HG03097 (cell line): ENCODE results near the gene PSAP.
"Not testable (repeated sequence)": the region's sequence is repeated elsewhere in the genome, so short reads cannot be mapped to it uniquely, and the experiment has no call there.

Experiments used
- ATAC-seq: cut with Tn5 transposase; IDR thresholded peaks from one replicate; pipeline ENCODE4 v1.9.1; 2021; ENCODE audit not compliant: unreplicated experiment, low FRiP score

The PSAP gene

GRCh38 chr10:71850743-71851464 is at the start of gene PSAP:
Gene PSAP, minus strand, starts transcription at chr10:71851251. Its CDS starts 30 bp downstream, at chr10:71851221.
- ATAC-seq: peak; percentile 89

DNA sequence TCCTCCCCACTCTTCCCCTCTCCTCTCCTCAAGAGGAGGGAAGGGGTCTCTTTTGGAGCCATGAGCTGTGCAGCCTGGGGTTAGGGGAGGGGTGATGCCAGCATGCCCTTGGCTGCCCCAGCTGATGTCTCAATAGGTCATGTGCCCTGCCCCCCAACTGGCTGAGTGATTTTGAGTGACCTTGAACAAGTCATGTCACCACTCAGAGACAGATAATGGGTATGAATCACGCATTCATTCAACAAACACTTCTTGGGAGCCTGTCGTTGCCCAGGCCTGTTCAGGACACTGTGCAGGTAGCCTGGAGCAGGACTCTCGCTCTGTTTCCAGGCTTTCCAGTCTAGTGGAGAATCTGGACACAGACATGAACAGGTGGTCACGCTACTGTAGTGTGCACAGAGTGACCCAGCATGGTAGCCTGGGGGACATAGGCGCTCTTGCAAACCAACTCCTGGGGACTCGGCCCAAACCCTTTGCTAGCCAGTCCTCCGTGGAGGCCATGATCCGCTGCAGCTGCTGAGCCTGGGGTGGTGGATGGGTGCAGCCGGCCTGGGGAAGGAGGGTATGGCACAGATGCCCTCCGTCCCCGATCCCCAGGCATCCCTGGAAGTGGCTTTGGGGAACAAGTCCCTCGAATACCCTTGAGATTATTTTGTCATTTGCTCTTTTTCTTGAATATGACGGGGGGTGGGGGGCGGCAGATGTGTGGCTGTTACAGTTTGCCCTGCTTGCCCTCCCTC is 49.6 kb upstream of the PSAP start:
- ATAC-seq: no peak

DNA sequence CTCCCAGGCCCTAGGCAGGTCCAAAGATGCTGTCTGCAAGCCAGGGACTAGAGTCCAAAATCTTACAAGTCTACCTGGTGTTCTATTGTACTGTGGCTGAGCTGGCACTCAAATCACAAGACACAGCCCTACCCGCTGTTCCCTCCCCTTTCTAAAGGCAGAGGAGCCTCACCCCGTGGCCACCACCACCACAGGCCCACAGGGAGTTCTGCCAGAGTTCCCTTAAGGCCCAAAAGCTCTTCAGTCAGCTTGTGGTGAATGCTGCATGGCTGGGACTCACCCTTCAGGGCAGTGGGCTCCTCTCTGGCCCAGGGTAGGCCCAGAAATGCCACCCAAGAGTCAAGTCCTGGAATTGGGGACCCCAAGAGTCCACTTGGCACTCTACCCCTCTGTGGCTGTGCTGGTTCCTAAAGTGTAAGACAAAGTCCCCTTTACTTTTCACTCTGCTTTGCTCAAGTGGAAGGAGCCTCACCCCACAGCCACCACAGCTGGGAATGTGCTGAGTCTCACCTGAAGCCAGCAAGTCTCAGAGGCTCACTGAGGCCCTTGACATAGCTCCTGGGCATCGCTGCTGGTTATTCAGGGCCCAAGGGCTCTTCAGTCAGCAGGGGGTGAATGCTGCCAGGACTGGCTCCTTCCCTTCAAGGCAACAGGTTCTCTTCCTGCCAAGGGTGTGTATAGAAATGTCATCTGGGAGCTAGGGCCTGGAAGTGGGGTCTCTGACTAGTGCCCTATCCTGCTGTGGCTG is 48.8 kb upstream of the PSAP start:
- ATAC-seq: no peak

GRCh38 chr10:71898346-71898745 is 47.3 kb upstream of the PSAP start:
- ATAC-seq: not testable (repeated sequence)

DNA sequence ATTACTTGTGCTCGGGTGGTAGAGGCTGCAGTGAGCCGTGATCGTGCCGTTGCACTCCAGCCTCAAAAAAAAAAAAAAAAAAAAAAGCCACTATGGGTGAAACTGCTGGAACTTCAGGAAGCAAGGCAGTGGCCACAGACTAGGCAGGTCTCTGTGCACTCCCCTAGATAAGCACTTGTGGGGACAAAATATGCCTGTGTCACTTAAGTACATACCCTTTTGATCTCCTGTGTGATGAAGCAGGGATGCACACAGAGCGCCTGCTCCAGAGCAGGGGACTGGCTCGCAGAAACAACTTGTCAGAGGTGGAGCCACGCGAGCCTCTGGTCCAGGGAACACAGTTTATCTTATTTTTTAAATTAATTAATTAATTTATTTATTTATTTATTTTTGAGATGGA is 42.9 kb upstream of the PSAP start:
- ATAC-seq: no peak

DNA sequence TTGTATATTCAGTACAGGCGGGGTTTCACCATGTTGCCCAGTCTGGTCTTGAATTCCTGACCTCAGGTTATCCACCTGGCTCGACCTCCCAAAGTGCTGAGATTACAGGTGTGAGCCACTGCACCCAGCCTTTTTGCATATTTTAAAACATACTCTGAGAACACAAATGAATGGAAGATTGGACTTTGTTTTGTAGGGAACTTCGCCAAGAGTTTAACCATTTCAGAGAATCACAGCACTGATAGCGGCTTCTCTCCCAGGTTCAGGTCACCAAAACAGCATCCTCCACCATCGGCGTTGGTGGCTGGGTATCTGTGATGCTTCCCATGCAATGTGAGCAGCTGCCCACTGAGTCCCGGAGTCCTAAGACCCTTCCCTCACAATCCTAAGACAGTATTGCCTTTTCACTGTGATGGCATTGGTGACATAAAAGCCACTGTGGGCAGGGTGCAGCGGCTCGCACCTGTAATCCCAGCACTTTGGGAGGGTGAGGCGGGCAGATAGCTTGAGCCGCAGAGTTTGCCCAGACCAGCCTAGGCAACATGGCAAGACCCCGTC is 42.3 kb upstream of the PSAP start:
- ATAC-seq: no peak

- no peak for ATAC-seq
Observed at GRCh38 chr10:71891437-71891836, 40.4 kb upstream of the PSAP start.

- ATAC-seq: no peak
Observed at GRCh38 chr10:71889388-71889987, 38.4 kb upstream of the PSAP start.

DNA sequence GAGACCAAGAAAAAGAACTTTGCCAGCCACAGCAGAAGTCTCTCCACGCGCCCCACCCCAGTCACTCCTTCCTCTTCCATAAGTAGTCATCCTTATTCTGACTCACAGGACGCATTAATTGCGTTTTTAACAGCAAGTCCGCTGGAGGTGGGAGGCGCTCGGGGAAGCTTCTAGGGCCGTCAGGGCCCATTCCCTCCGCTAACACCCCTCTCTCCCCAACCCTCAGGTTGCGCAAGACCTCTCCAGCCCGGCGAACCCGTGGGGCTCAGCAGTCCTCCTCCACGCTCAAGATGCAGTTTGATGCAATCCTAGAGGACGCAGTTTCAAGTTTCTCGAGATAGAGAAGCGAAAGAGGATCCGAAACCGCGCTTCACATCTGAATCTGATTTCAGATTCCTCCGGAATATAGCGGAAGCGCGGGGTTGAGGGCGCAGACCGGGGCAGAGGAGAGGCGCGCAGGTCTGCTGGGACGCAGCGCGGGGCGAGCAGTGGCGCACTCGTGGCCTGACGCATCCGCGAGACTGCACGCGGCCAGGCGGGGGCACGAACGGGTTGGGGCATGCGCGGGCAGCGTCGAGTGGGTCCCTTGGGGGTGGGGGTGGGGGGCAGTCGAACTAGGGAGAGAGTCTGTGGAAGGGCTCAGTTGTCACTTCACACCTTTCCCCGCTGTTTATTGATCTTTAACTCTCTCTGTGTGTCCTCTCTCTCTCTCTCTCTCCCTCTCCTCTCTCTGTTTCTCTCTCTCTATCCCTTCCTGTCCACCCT is 37.8 kb upstream of the PSAP start:
- peak; percentile 83 for ATAC-seq

GRCh38 chr10:71888248-71888622 is 37.2 kb upstream of the PSAP start:
- no peak for ATAC-seq

DNA sequence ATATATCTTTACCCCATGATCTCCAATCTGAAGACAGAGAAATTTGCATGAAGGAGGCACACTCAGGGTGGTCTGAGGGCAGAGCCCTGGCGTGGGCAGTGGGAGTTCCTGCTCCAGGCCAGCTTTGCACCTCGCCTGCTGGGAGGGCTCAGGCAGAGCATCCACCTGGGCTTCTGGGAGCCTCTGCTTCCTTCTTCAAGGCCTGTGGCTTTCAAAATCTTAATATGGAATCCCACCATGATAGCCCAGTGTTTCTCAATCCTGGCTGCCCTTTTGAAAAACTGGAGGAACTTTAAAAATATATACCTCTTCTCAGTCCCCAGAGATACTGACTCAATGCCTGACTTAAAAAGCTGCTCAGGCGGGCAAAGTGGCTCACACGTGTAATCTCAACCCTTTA is 36.7 kb upstream of the PSAP start:
- ATAC-seq: no peak

DNA sequence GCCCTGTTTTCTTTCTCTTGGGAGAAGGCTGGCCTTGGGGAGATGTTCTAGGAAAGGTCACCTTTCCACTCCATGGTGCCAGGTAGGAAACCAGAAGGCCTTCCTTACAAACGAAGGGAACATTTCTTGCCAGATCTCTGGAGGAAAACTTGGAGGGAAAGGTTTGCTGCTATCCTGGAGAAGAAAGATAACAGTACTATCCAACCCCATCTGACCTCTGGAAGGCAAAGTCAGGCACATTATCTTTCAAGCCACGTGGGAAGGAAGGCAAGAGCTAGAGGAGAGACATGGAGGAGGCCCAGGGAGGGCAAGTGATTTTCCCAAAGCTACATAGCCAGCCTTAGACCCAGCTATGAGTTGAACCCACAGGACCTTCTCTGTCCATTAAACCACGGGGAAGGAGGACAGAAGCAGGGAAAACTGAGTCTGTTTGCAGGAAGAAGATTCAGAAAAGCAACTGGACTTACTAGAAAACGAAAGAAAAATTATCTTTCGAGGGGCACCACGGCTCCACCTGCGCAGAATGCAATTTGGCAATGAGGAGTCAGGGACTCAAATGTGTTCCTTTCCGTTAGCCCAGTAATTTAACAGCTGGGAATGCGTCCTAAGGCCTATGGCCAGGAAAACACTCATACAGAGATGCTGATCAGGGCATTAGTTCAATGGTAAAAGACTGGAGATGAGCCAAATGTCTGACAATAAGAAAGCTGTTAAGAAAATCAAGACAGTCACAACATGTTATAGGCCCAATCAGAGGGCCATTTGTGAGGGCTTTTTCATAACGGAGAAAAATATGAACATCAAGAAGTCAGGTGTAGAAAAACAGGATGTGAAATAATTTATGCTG is 32.0 kb upstream of the PSAP start:
- ATAC-seq: no peak

GRCh38 chr10:71881647-71882355 is 30.8 kb upstream of the PSAP start:
- ATAC-seq: no peak

DNA sequence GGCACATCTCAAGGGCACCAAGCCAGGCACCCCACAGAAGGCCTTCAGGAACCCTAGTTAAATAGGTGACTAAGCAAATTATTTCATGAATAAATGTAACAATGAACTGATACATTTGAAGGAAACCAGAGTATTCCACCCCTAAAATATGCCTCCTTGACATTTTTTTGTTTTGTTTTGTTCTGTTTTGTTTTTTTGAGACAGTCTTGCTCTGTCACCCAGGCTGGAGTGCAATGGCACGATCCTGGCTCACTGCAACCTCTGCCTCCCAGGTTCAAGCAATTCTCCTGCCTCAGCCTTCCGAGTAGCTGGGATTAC is 30.2 kb upstream of the PSAP start:
- ATAC-seq: not testable (repeated sequence)

- ATAC-seq: no peak
Observed at GRCh38 chr10:71880425-71881306, 29.6 kb upstream of the PSAP start.

DNA sequence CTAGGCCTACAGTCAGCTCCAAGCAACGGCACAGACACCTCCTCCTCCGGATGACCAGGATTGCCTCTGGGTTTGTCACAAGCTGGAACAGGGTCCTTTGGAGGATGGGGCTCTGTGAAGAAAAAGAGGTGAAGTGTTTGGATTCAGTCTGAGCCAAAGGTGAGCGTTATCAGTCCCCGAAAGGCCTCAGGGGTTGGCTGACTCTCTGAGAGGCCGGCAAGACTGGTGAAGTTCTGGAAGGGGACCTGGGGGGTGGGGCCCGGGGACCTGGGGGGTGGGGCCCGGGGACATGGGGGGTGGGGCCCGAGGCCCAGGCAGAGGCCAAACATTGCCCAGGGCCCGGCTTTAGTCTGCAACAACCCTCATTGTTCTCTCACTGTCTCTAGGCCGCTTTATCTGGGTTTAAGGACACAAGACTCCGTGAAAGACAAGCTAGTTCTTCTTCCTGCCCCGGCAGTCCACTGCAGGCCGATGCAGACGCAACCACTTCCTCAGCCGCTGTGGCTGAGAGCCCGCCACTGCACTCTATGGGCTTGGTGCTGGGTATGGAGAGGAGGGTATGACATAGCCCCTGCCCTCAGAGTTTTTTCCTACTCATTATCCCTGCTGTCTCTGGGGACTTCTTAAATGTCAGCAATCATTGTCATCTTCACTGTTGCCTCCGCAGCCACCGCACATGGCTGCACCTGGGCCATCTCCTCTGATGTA is 27.4 kb upstream of the PSAP start:
- no peak for ATAC-seq

GRCh38 chr10:71877821-71878220 is 26.8 kb upstream of the PSAP start:
- no peak for ATAC-seq
